A549 (cell line): ENCODE data around the gene MFSD2A. TPM values are rescaled to one million over a fixed set of nuclear protein-coding genes. Genes with fewer than 3 reads are reported as not detected.

Experiments used
- ATAC-seq, 2 experiments: fragments of 200-7000 bp in 1 of 2; fragments of >200 bp in 1 of 2; cut with Nextera tagmentation in 1 of 2; cut with Tn5 transposase in 1 of 2; 3 replicates each; pipeline versions ENCODE4 v1.8.0 to v1.9.1; 2018 to 2020; ENCODE audit warnings: mild to moderate bottlenecking in 1 of 2, moderate library complexity in 1 of 2
- CTCF ChIA-PET: fragments of 300-600 bp; sonication (Branson Sonifier 250); formaldehyde crosslinking; extraction: SDS; loops from one replicate; lab custom pipeline; 2021; ENCODE audit warnings: antibody characterized with exemption, inconsistent platforms; lab: Yijun Ruan, JAX
- POLR2A ChIA-PET: fragments of 350-600 bp; formaldehyde crosslinking; extraction: SDS; loops from one replicate; lab custom pipeline; 2021; ENCODE audit warnings: antibody characterized with exemption, inconsistent platforms; lab: Yijun Ruan, JAX
- DNase-seq, 2 experiments: peaks; one replicate each; pipeline versions ENCODE4 v3.0.0 to v3.0.0-alpha.2; 2011 to 2016; ENCODE audit warnings: low read depth in 1 of 2, low spot score in 1 of 2
- FAIRE-seq: peaks from 2 replicates; lab custom pipeline; 2011; peaks lifted over from hg19 to GRCh38; lab: Jason Lieb, UNC
- H3K27ac ChIP-seq, 2 experiments: fragments of >200 bp; sonication (Bioruptor Twin); formaldehyde crosslinking; 3 replicates each; pipeline ENCODE4 v1.5.1; 2016 to 2017
- H3K4me1 ChIP-seq: fragments of >200 bp; sonication (Bioruptor Twin); formaldehyde crosslinking; 3 replicates; pipeline ENCODE4 v1.6.1; 2016
- H3K4me2 ChIP-seq: fragments of >200 bp; sonication (Bioruptor Twin); formaldehyde crosslinking; 3 replicates; pipeline ENCODE4 v1.6.1; 2016
- H3K4me3 ChIP-seq: fragments of >200 bp; sonication (Bioruptor Twin); formaldehyde crosslinking; 3 replicates; pipeline ENCODE4 v1.5.1; 2016
- H3K9me3 ChIP-seq: fragments of >200 bp; sonication (Bioruptor Twin); formaldehyde crosslinking; 3 replicates; pipeline ENCODE4 v1.6.1; 2016
- CHD2 ChIP-seq: fragments of 150-350 bp; IDR thresholded peaks from 2 replicates; pipeline ENCODE4 v1.6.1; 2014; ENCODE audit warnings: low read length; ENCODE audit not compliant: partially characterized antibody
- EHF ChIP-seq: fragments of 250-450 bp; sonication (Bioruptor Pico); IDR thresholded peaks from 2 replicates; pipeline ENCODE4 v1.5.0; 2020; ENCODE audit warnings: mild to moderate bottlenecking
- FOSB ChIP-seq: fragments of 250-450 bp; sonication (Bioruptor Pico); IDR thresholded peaks from 2 replicates; pipeline ENCODE4 v1.5.0; 2020; ENCODE audit warnings: mild to moderate bottlenecking, moderate library complexity
- FOSL2 ChIP-seq, 2 experiments: fragments of 450-650 bp in 1 of 2; fragments of >200 bp in 1 of 2; sonication (Bioruptor Twin) in 1 of 2; formaldehyde crosslinking; IDR thresholded peaks; 2 replicates each; pipeline versions ENCODE4 v1.5.0 to v1.6.1; 2016 to 2020; ENCODE audit warnings: mild to moderate bottlenecking in 1 of 2, moderate library complexity in 1 of 2
- HDAC2 ChIP-seq: fragments of 200-600 bp; sonication (generic); IDR thresholded peaks from 2 replicates; pipeline ENCODE4 v1.6.1; 2016
- HOXB13 ChIP-seq: fragments of 250-450 bp; sonication (Bioruptor Pico); IDR thresholded peaks from 2 replicates; pipeline ENCODE4 v1.5.0; 2020; ENCODE audit warnings: low read depth, mild to moderate bottlenecking, moderate library complexity
- KDM5A ChIP-seq: fragments of 200-600 bp; sonication (generic); IDR thresholded peaks from 2 replicates; pipeline ENCODE4 v1.6.1; 2016; ENCODE audit warnings: antibody characterized with exemption, mild to moderate bottlenecking
- MAFK ChIP-seq: fragments of 450-650 bp; IDR thresholded peaks from 2 replicates; pipeline ENCODE4 v1.6.1; 2014; ENCODE audit not compliant: partially characterized antibody
- MAX ChIP-seq: IDR thresholded peaks from 2 replicates; pipeline ENCODE4 v1.6.1; 2012
- NPAS2 ChIP-seq: fragments of 250-450 bp; sonication (Bioruptor Pico); IDR thresholded peaks from 2 replicates; pipeline ENCODE4 v1.8.0; 2022; ENCODE audit warnings: mild to moderate bottlenecking, moderate library complexity, borderline replicate concordance
- PHF8 ChIP-seq: fragments of 200-600 bp; sonication (generic); IDR thresholded peaks from 2 replicates; pipeline ENCODE4 v1.6.1; 2016; ENCODE audit warnings: low read depth, mild to moderate bottlenecking, antibody characterized with exemption, moderate library complexity, borderline replicate concordance
- RFX5 ChIP-seq: fragments of 450-650 bp; IDR thresholded peaks from 2 replicates; pipeline ENCODE4 v1.7.1; 2014; ENCODE audit warnings: antibody characterized with exemption, mild to moderate bottlenecking, moderate library complexity
- RNF2 ChIP-seq: fragments of 200-600 bp; sonication (generic); IDR thresholded peaks from 2 replicates; pipeline ENCODE4 v1.6.1; 2016; ENCODE audit warnings: low read depth, mild to moderate bottlenecking, antibody characterized with exemption, moderate library complexity, borderline replicate concordance
- SMC3 ChIP-seq: fragments of >200 bp; sonication (Bioruptor Twin); formaldehyde crosslinking; IDR thresholded peaks from 3 replicates; pipeline ENCODE4 v1.6.1; 2018; ENCODE audit warnings: inconsistent platforms
- SREBF2 ChIP-seq: fragments of 450-650 bp; IDR thresholded peaks from 2 replicates; pipeline ENCODE4 v1.6.1; 2014; ENCODE audit warnings: mild to moderate bottlenecking, moderate library complexity
- ZFP36 ChIP-seq: fragments of 450-650 bp; IDR thresholded peaks from 2 replicates; pipeline ENCODE4 v1.6.1; 2014; ENCODE audit warnings: borderline replicate concordance; ENCODE audit not compliant: partially characterized antibody
- ZSCAN20 ChIP-seq: fragments of 250-450 bp; sonication (Bioruptor Pico); IDR thresholded peaks from 2 replicates; pipeline ENCODE4 v1.8.0; 2022; ENCODE audit warnings: mild to moderate bottlenecking, moderate library complexity
- WGBS: methylation state at CpG from one replicate; pipeline ENCODE4 v1.1.6; 2017; ENCODE audit errors: missing lambda C conversion rate; 5-methylcytosine and 5-hydroxymethylcytosine counted together
- polyA plus RNA-seq, 4 experiments: library from polyadenylated mRNA; depleted of rRNA in 3 of 4; stranded (reverse); fragments of >200 nt; fragmentation: RNase III in 1 of 4; extraction: RNeasy Plus Mini Kit Qiagen cat#74134 plus additional on column Dnase treatment in 1 of 4; gene quantifications; 2 replicates in 3 of 4; 3 replicates in 1 of 4; pipeline ENCODE4 v1.2.3, GENCODE V29; 2011 to 2017
- TF ChIP-seq, protein P1 (sequence below): fragments of 150-350 bp; IDR thresholded peaks from 2 replicates; pipeline ENCODE4 v1.6.1; 2014; ENCODE audit warnings: low read depth, mild to moderate bottlenecking, low read length

The MFSD2A gene
- polyA plus RNA-seq, 2 of the 4 experiments (the other 2 are of a cell fraction), result 3.0 to 3.1 TPM

GRCh38 chr1:39952359-39953110 is 2.4 kb upstream of the MFSD2A start:
- TF ChIP-seq RNF2, result no peak
- no peak for TF ChIP-seq FOSB (CRISPR knock-in tag)
- TF ChIP-seq SREBF2, result no peak
- TF ChIP-seq HDAC2, result no peak
- 80% methylated on average over 8 of the region's 8 CpGs for WGBS
- no peak overlapping the region for H3K4me2 ChIP-seq

GRCh38 chr1:39954324-39954869 is 548 bp upstream of the MFSD2A start:
- H3K4me2 ChIP-seq, result peak overlapping the region; percentile 97
- no peaks in the 10 kb centered on the region for H3K9me3 ChIP-seq
- no peak for TF ChIP-seq NPAS2
- TF ChIP-seq ZSCAN20, result no peak
- no peak for TF ChIP-seq ZFP36
- no peak for TF ChIP-seq MAX
- no peak for TF ChIP-seq RFX5
- TF ChIP-seq SMC3, result no peak
- no peak for TF ChIP-seq FOSB (CRISPR knock-in tag)
- TF ChIP-seq FOSL2 (IDR thresholded peaks at IDR 0.05), result no peak
- no peak for TF ChIP-seq FOSL2 (CRISPR knock-in tag; IDR thresholded peaks at IDR 0.05)
- TF ChIP-seq MAFK, result no peak
- no peak for TF ChIP-seq SREBF2
- TF ChIP-seq KDM5A, result no peak
- TF ChIP-seq, protein P1, sequence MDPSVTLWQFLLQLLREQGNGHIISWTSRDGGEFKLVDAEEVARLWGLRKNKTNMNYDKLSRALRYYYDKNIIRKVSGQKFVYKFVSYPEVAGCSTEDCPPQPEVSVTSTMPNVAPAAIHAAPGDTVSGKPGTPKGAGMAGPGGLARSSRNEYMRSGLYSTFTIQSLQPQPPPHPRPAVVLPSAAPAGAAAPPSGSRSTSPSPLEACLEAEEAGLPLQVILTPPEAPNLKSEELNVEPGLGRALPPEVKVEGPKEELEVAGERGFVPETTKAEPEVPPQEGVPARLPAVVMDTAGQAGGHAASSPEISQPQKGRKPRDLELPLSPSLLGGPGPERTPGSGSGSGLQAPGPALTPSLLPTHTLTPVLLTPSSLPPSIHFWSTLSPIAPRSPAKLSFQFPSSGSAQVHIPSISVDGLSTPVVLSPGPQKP, result no peak
- TF ChIP-seq EHF (CRISPR knock-in tag), result no peak
- no peak for TF ChIP-seq HOXB13
- TF ChIP-seq, all 56 proteins: peak for 0
- 81% methylated on average over 14 of the region's 17 CpGs for WGBS
- peak overlapping the region; percentile 60 to 87; a peak in 5 of 6 replicates for H3K27ac ChIP-seq
- ChIA-PET POLR2A (interaction anchor here (1.1 kb wide), 1 partner anchor 53 kb away, joined by 3 read pairs; the partner anchor contains the start of gene MYCL), CTCF (interaction anchor here (1.0 kb wide), 1 partner anchor 15 kb away, joined by 3 read pairs; no protein-coding TSS in a partner anchor)
- H3K4me3 ChIP-seq, result peak overlapping the region; percentile 70
- no peak for FAIRE-seq
- peaks cover 11% of the 10 kb centered on the region; the same call in 2 of the 3 replicates for H3K4me1 ChIP-seq
- ATAC-seq, result no peak
- no peak for DNase-seq

More at GRCh38 chr1:39952359-39953110, 2.4 kb upstream of the MFSD2A start:
- ChIA-PET CTCF (interaction anchor here (0.9 to 3.5 kb wide), 3 partner anchors 21 to 53 kb away, joined by 3 to 16 read pairs (median 7); no protein-coding TSS in a partner anchor), POLR2A (no interaction called here)
- Histone ChIP-seq H3K9me3 (no peaks in the 10 kb centered on the region), H3K4me3 (no peak overlapping the region), H3K27ac (no peak overlapping the region), H3K4me1 (peaks cover 11% of the 10 kb centered on the region; the same call in 2 of the 3 replicates)
- FAIRE-seq, result no peak
- no peak for DNase-seq
- no peak for ATAC-seq

DNA sequence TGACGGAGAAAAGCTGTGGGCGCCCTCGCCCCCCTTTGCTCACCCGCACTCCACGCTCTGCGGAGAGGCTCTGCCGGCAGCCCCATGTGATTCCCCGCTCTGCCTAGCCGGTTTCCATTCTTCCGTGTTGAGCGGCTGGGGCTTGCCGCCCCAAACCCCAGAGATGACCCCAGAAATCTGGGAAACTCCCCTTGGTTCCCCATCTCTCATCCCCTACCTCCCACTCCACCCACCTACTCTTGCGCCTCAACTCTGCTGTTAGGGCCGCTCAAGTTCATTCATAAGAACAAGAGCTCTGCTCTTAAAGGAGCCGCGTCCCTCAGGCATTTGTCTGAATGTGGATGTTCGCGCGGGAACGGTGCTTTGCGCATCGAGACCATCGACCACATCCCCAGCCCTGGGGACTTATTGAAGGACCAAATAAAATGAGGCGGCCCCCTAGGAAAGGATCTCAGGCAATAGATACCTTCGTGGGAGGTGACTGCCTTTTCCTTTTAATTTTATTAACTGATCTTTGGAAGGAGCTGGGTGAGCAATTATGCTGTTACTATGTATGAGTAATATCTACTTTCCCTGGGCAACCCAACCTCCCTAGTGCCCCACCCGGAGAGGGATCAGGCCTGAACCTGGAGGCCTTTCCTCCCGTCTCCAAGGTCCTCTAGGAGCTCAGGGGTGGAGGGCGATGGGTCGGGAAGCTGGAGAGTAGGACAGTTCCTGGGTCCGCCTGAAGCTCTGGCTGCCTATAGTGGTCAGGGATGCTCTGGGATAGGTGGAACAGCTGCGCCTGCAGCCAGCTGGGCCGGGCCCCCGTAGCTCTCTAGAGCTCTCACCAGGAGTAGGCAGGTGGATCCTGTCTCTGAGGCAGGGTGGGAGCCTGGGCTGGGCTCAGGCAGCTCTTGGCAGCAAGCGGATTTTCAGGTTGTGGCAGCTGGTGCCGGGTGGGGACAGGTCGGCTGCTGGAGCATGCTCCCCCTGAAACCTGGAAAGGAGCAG is 898 bp downstream of the MFSD2A start:
- H3K27ac ChIP-seq, result peak overlapping the region; percentile 60 to 87
- FAIRE-seq (no peak), DNase-seq (peak; percentile 30 to 40), ATAC-seq (peak; percentile 51 to 70; a peak in 5 of 6 replicates)
- 22% methylated on average over 25 of the region's 36 CpGs for WGBS
- H3K4me1 ChIP-seq, result peaks cover 11% of the 10 kb centered on the region; the same call in 2 of the 3 replicates
- ChIA-PET POLR2A (interaction anchor here (0.8 to 1.4 kb wide), 2 partner anchors 21 to 54 kb away, joined by 3 to 8 read pairs; partner anchors contain the start of gene MYCL), CTCF (interaction anchor here (0.5 to 3.8 kb wide), 8 partner anchors 15 to 680 kb away, joined by 3 to 18 read pairs (median 4); no protein-coding TSS in a partner anchor)
- H3K9me3 ChIP-seq, result no peaks in the 10 kb centered on the region
- TF ChIP-seq CHD2, result no peak
- TF ChIP-seq PHF8, result no peak
- no peak; the same call in 1 of the 2 replicates for TF ChIP-seq MAX
- H3K4me3 ChIP-seq, result peak overlapping the region; percentile 70
- peak overlapping the region; percentile 97 for H3K4me2 ChIP-seq
